BJ (cell line): Measurements from ENCODE around the gene DOCK3. TPM values are rescaled to one million over a fixed set of nuclear protein-coding genes. Genes with fewer than 3 reads are reported as not detected.

Experiments
- CTCF ChIA-PET: fragments of 350-600 bp; formaldehyde crosslinking; extraction: SDS; loops from one replicate; lab custom pipeline; 2021; ENCODE audit warnings: antibody characterized with exemption, inconsistent platforms; lab: Yijun Ruan, JAX
- POLR2A ChIA-PET: fragments of 300-600 bp; sonication (Branson Sonifier 250); formaldehyde crosslinking; extraction: SDS; loops from one replicate; lab custom pipeline; 2021; ENCODE audit warnings: antibody characterized with exemption; lab: Charles Lee
- DNase-seq: peaks from one replicate; pipeline ENCODE4 v3.0.0-alpha.2; 2011; ENCODE audit warnings: low read depth
- H3K27me3 ChIP-seq: 2 replicates; pipeline ENCODE4 v1.6.0; 2011; ENCODE audit warnings: low read length; ENCODE audit not compliant: control insufficient read depth, insufficient read depth
- H3K36me3 ChIP-seq: 2 replicates; pipeline ENCODE4 v1.5.1; 2011; ENCODE audit warnings: low read length; ENCODE audit not compliant: control insufficient read depth, insufficient read depth
- H3K4me3 ChIP-seq: 2 replicates; pipeline ENCODE4 v1.5.1; 2011; ENCODE audit warnings: low read depth, mild to moderate bottlenecking, control low read depth, low read length
- CTCF ChIP-seq: IDR thresholded peaks from 2 replicates; pipeline ENCODE4 v1.5.1; 2011; ENCODE audit warnings: low read depth, mild to moderate bottlenecking, control low read depth, inconsistent platforms, low read length, moderate library complexity; ENCODE audit not compliant: insufficient read depth
- polyA plus RNA-seq: library from polyadenylated mRNA; depleted of rRNA; stranded (reverse); fragments of >200 nt; gene quantifications from 2 replicates; pipeline ENCODE4 v1.2.3, GENCODE V29; 2011; rRNA removed
- small RNA-seq: library from RNA; depleted of rRNA; stranded (forward); fragments of <200 nt; gene quantifications from one replicate; pipeline ENCODE3, GENCODE V24; 2012; ENCODE audit warnings: low replicate concordance, low read depth; ENCODE audit not compliant: insufficient read length

Gene DOCK3
- polyA plus RNA-seq, 1 experiment: 0.09 TPM

- H3K36me3 ChIP-seq: peaks cover 4% of the 10 kb centered on the region; the same call in 1 of the 2 replicates
- DNase-seq: no peak
- no peak for TF ChIP-seq CTCF
These were observed 752.2 kb downstream of the DOCK3 start for GRCh38 chr3:51426921-51427320.

GRCh38 chr3:51429138-51429537 lies 754.4 kb downstream of the DOCK3 start:
- TF ChIP-seq CTCF: no peak
- ChIA-PET CTCF (no interaction called here), POLR2A (no interaction called here)
- Histone ChIP-seq H3K27me3 (no peaks in the 10 kb centered on the region), H3K4me3 (no peak overlapping the region), H3K36me3 (peaks cover 4% of the 10 kb centered on the region; the same call in 1 of the 2 replicates)
- no peak for DNase-seq

More at GRCh38 chr3:51426921-51427320, 752.2 kb downstream of the DOCK3 start:
- H3K27me3 ChIP-seq: no peaks in the 10 kb centered on the region
- H3K4me3 ChIP-seq: no peak overlapping the region
- ChIA-PET POLR2A (no interaction called here), CTCF (interaction anchor here (0.6 kb wide), 1 partner anchor 19 kb away, joined by 3 read pairs; no protein-coding TSS in a partner anchor)

Small RNAs within 50 kb of the gene (small RNA-seq; reads per million reads assigned to genes)
- gene MIR4787: not detected
- not detected for gene PPIAP69

Other genes starting within 250 kb of the DOCK3 start
- 0.04 and 0.11 TPM in 2 replicates for gene CACNA2D2, start 171.3 kb upstream of the DOCK3 start, polyA plus RNA-seq
- gene C3orf18, start 107.2 kb upstream of the DOCK3 start, polyA plus RNA-seq: 16.8 and 30.4 TPM in 2 replicates
- gene HEMK1, start 105.4 kb upstream of the DOCK3 start, polyA plus RNA-seq: 14.4 and 21.3 TPM in 2 replicates
- gene CISH, start 63.2 kb upstream of the DOCK3 start, polyA plus RNA-seq: 1.1 and 2.6 TPM in 2 replicates
- 34.9 and 53.5 TPM in 2 replicates for gene MAPKAPK3, start 57.8 kb upstream of the DOCK3 start, polyA plus RNA-seq